Non-pigmented ciliary epithelial cell (primary cell): Measurements from ENCODE around the gene FFAR2.

Experiments
- DNase-seq: peaks from one replicate; pipeline ENCODE4 v3.0.0-alpha.2; 2010; ENCODE audit warnings: low read depth

FFAR2 gene

GRCh38 chr19:35425682-35426081 lies 22.4 kb upstream of the FFAR2 start:
- no peak for DNase-seq

- no peak for DNase-seq
Observed at GRCh38 chr19:35427187-35427586, 20.9 kb upstream of the FFAR2 start.

GRCh38 chr19:35429698-35430408 lies 18.2 kb upstream of the FFAR2 start:
- no peak for DNase-seq

DNA sequence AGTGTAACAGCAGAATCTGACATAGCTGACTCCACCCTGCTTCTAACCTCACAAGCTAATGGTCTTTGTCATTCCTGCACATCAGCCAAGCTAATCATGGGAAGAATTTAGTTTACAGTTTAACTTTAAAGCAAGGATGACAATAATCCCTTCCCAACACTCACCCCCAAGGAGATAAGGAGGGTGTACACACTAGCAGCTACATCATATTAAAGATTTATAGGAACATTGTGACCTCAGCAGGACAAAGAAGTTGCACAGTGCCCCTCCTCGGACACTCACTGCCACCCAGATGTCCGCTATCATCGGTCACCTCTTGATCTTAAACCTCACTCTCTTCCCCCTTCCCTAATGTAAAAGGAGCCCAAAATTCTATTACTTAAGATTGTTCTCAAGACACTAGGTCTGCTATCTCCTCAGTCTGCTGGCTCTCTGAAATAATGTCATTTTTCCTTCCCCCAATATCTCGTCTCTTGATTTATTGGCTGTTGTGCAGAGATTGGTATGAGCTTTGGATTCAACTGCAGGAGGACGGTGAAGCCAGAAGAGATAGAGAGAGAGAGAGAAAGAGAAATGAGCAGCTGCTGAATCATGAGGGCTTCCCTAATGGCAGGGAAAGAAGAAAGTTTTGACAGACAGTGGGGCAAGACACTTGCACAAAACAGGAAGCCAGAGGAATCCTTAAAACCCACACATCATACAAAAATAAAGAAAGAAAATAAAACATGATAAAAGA lies 17.5 kb upstream of the FFAR2 start:
- DNase-seq, result no peak

DNA sequence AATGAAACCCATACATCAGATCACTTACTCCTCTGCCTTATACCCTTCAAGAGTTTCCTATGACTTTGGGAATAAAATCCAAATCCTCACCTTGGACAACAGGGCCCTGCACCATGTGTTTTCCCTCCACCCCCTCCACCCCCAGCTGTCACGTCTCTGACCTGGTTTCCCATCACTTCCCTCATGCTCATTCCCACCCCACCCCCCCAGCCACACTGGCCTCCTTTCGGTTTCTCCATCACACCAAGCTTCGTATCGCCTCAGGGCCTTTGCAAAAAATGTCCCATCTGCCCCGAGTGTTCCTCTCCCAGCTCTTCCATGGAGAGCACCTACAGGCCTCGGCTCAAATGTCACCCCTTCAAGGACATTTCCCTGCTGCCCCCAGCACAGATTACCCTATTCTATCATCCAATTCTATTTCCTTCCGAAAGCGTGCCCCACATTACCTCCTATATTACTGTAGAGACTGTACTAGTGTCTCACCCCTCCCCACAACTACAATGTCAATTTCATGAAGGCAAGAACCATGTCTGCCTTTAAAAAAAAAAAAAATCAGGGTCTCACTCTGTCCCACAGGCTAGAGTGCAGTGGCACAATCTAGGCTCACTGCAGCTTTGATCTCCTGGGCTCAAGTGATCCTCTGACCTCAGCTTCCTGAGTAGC lies 16.8 kb upstream of the FFAR2 start:
- DNase-seq, result no peak

DNA sequence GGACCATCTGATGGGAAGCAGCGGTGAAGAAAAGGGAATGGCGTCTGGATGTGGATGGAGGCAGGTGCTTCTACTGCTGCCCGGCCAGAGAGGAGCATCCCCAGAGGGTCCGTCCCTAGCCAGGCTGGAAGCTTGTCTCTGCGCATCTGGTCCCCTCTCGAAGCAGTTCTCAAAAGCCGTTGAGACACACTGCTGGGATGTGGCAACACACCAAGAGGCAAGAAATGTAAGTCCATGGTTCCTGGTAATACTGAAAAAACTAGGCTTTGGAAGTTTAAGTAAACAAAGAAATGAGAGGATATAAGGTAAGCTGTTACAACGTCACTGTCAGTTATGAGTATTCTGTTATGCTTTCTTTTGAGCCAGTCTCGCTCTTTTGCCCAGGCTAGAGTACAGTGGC lies 15.1 kb upstream of the FFAR2 start:
- DNase-seq, result no peak

DNA sequence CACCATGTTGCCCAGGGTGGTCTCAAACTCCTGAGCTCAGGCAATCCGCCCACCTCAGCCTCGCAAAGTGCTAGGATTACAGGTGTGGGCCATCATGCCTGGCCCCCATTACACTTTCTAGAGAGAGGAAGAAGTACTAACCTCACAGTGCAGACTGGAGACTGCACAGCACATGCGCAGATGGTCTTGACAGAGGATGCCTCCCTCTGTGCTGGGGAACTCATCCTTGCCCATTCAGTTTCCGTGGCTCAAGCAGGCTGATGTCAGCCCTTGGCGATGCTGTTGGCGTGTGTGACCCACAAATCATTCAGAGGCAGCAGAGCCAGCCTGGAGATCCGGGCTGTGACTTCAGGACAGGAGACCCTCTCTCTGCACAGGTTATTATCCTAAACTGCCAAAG lies 14.6 kb upstream of the FFAR2 start:
- no peak for DNase-seq

- DNase-seq, result no peak
Observed at GRCh38 chr19:35435896-35436295, 12.2 kb upstream of the FFAR2 start.

- no peak for DNase-seq
Observed at GRCh38 chr19:35436477-35437405, 11.3 kb upstream of the FFAR2 start.

- DNase-seq, result no peak
Observed at GRCh38 chr19:35437406-35437951, 10.6 kb upstream of the FFAR2 start.

DNA sequence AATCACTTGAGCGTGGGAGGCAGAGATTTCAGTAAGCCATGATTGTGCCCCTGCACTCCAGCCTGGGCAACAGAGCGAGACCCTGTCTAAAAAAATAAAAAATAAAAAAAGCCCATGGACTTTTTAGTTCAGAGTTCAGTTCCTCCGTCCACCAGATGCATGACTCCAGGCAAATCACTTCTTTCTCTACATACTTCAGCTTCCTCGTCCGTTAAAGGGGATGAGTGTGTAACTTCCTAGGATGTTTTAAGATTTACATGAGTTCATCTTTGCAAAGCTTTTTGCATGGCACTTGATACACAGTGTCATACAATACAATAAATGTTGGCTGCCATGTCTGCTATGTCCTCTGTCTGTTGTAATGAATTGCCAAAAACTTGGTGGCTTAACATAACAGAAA lies 10.0 kb upstream of the FFAR2 start:
- no peak for DNase-seq

DNA sequence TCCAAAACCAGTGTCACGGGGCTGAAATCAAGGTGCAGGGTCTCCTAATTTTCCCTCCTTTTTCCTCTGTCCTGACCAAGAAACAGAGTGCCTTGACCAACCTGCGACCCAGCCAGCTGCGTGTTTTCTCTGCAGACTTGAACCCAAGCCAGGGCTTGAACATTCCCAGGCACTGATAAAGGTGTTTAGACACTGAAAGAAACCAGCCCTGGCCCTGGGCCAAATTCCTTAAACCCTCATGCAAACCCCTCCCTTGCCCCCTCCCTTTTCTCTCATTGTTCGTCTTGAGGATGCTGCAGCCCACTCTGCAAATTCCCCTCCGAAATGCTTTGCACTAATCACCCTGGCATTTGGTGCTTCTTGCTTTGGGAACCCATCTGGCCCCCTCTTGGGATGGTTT lies 9.5 kb upstream of the FFAR2 start:
- DNase-seq, result no peak

GRCh38 chr19:35439921-35440320 lies 8.1 kb upstream of the FFAR2 start:
- no peak for DNase-seq

- DNase-seq, result no peak
Observed at GRCh38 chr19:35442091-35442490, 6.0 kb upstream of the FFAR2 start.

DNA sequence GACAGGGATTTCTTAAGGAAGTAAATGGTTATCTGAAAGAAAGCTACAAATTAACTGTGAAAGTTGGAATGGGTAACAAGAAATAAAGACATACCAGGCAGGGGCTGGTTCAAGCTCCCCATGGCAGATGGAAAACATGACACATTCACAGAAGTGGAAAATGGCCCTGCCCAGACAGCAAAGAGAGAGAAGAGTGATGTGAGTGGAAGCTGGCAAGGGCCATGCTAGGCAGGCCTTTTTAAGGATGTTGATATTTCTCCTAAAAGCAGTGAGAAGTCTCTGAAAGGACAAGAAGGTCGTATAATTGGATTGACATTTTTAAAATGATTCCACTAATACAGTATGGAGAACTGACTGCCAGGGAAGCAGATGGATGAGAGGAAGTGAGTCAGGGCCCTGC lies 3.3 kb upstream of the FFAR2 start:
- DNase-seq, result no peak

DNA sequence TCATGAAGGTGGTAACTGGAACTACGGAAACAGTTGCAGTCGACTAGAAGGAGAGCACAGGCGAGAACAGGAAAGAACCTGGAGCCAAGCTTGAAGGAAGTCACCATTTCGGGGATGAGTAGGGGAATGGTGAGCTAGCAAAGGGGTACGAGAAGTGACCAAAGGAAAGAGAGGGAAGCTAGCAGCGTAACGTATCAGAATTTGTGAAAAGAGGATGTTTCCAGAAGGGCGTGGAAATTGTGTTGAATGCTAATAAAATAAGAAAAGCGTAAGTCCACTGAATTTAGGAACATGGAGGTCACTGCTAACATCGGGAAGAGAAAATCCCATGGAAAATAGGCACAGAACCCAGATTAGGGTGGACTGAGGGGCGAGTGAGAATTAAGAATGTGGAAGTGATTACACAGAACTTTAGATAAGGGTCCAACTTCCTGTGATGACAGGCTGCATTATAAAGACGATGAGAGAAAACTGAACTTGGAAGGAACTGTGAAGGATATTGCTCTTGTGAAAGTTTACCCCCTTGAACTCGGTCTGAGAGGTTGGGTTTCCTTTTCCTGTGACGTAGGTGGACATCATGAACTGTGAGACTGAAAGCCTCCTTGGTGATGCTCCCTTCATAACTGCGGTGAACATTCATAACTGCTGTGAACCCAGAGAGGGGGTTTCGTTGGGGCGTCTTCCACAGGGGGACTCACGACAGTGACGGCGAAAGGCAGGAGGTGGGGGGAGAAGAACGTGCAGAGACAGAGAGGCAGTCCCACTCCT lies 2.0 kb upstream of the FFAR2 start:
- DNase-seq, result no peak

DNA sequence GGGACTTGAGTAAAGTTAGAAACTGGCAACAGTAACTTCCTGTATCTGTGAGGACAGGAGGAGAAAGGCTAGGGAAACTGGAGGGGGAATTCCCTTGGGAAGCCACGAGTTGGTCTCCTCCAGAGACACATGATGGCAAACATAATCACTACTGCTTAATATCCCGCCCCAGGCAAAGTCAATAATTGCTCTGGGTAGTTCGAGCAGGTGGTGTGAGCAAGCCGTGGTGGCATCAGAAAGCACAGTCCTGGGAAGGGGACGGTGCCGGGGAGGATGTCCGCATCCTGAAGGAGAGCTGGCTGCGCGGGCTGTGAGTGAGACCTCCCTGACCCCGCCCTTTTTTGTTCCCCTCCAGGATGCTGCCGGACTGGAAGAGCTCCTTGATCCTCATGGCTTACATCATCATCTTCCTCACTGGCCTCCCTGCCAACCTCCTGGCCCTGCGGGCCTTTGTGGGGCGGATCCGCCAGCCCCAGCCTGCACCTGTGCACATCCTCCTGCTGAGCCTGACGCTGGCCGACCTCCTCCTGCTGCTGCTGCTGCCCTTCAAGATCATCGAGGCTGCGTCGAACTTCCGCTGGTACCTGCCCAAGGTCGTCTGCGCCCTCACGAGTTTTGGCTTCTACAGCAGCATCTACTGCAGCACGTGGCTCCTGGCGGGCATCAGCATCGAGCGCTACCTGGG lies 1.4 kb downstream of the FFAR2 start:
- no peak for DNase-seq

GRCh38 chr19:35451338-35452096 lies 3.5 kb downstream of the FFAR2 start:
- DNase-seq, result no peak

GRCh38 chr19:35454663-35455062 lies 6.6 kb downstream of the FFAR2 start:
- DNase-seq, result no peak
